Measurements from ENCODE around the gene IGFLR1.

IGFLR1 gene

GRCh38 chr19:35755550-35756376 is 13.5 kb upstream of the IGFLR1 start:
- DNase-seq (ENCODE audit: low spot score), result peak; percentile 82

- DNase-seq (ENCODE audit: low spot score), result no peak
These were observed 12.9 kb upstream of the IGFLR1 start for GRCh38 chr19:35755131-35755549.

GRCh38 chr19:35754370-35755130 is 12.3 kb upstream of the IGFLR1 start:
- DNase-seq (ENCODE audit: low spot score), result no peak

GRCh38 chr19:35753634-35754369 is 11.6 kb upstream of the IGFLR1 start:
- DNase-seq (ENCODE audit: low spot score), result no peak

- DNase-seq (ENCODE audit: low spot score), result no peak
These were observed 10.6 kb upstream of the IGFLR1 start for GRCh38 chr19:35752746-35753350.

- DNase-seq (ENCODE audit: low spot score), result no peak
These were observed 9.8 kb upstream of the IGFLR1 start for GRCh38 chr19:35751839-35752745.

- DNase-seq (ENCODE audit: low spot score), result no peak
These were observed 7.9 kb upstream of the IGFLR1 start for GRCh38 chr19:35750167-35750566.

- peak; percentile 97 for DNase-seq (ENCODE audit: low spot score)
These were observed 6.1 kb upstream of the IGFLR1 start, which contains the start of gene LIN37 for GRCh38 chr19:35748106-35749020. TSS of gene LIN37 (plus strand) at chr19:35748576. CDS start at chr19:35748725, 149 bp downstream.

GRCh38 chr19:35746531-35746930 is 4.3 kb upstream of the IGFLR1 start:
- DNase-seq (ENCODE audit: low spot score), result no peak

- DNase-seq (ENCODE audit: low spot score), result no peak
These were observed 3.8 kb upstream of the IGFLR1 start for GRCh38 chr19:35746087-35746462.

- peak; percentile 96 for DNase-seq (ENCODE audit: low spot score)
These were observed 3.3 kb upstream of the IGFLR1 start, which contains the start of the genes PSENEN and U2AF1L4 for GRCh38 chr19:35745328-35746086. TSS of gene PSENEN (plus strand) at chr19:35745651. CDS start at chr19:35745931, 280 bp downstream. TSS of gene U2AF1L4 (minus strand) at chr19:35745418. CDS start at chr19:35745391, 27 bp downstream.

- peak; percentile 93 for DNase-seq (ENCODE audit: low spot score)
These were observed 2.4 kb upstream of the IGFLR1 start for GRCh38 chr19:35744430-35745327.

GRCh38 chr19:35743640-35744429 is 1.6 kb upstream of the IGFLR1 start:
- no peak for DNase-seq (ENCODE audit: low spot score)

- no peak for DNase-seq (ENCODE audit: low spot score)
These were observed 1.1 kb downstream of the IGFLR1 start for GRCh38 chr19:35741203-35741515.

- peak; percentile 99 for DNase-seq (ENCODE audit: low spot score)
These were observed 1.6 kb downstream of the IGFLR1 start for GRCh38 chr19:35740423-35741202.

- no peak for DNase-seq (ENCODE audit: low spot score)
These were observed 2.2 kb downstream of the IGFLR1 start for GRCh38 chr19:35740108-35740422.
